ENCODE measurements around the gene FAF1. TPM values are rescaled to one million over a fixed set of nuclear protein-coding genes. Genes with fewer than 3 reads are reported as not detected.

The FAF1 gene
- total and polyA plus RNA-seq, 4 donors: 8.6 to 45.0 (median 18.2) TPM

- H3K27ac ChIP-seq (ENCODE audit: low read depth in 1 of 2, low read length in 2 of 2): no peak overlapping the region
- H3K9ac ChIP-seq (ENCODE audit: low read depth in 1 of 2, low read length in 2 of 2): no peak overlapping the region
- 98% methylated on average over 6 of the region's 6 CpGs for WGBS
- H3K9me3 ChIP-seq (ENCODE audit: control insufficient read depth in 4 of 4, low read length in 3 of 4): no peaks in the 10 kb centered on the region
- H3K36me3 ChIP-seq (ENCODE audit: control insufficient read depth in 4 of 4, insufficient read depth in 3 of 4, low read depth in 1 of 4, low read length in 3 of 4): no peaks in the 10 kb centered on the region
- H3K4me3 ChIP-seq (ENCODE audit: low read depth in 1 of 3, low read length in 3 of 3): no peak overlapping the region
- no peak for DNase-seq (ENCODE audit: low spot score)
- H3K27me3 ChIP-seq (ENCODE audit: control insufficient read depth in 4 of 4, insufficient read depth in 4 of 4, low read length in 3 of 4): no peaks in the 10 kb centered on the region
- no peaks in the 10 kb centered on the region for H3K4me1 ChIP-seq (ENCODE audit: control insufficient read depth in 4 of 4, insufficient read depth in 4 of 4, low read length in 3 of 4)
- TF ChIP-seq EGR1 (IDR thresholded peaks at IDR 0.05; ENCODE audit: low read depth in 2 of 2) (no peak), RAD21 (IDR thresholded peaks at IDR 0.05) (no peak), TAF1 (conservative IDR thresholded peaks at IDR 0.05) (no peak), NR2F2 (IDR thresholded peaks at IDR 0.05) (no peak), MAX (IDR thresholded peaks at IDR 0.05) (no peak), CTCF (IDR thresholded peaks at IDR 0.05; ENCODE audit: low read depth, low read length, missing input control) (no peak), FOXA1 (IDR thresholded peaks at IDR 0.05) (no peak), ATF3 (IDR thresholded peaks at IDR 0.05) (no peak), YY1 (IDR thresholded peaks at IDR 0.05) (no peak), HNF4G (IDR thresholded peaks at IDR 0.05) (no peak), ZBTB33 (IDR thresholded peaks at IDR 0.05) (no peak), GABPA (IDR thresholded peaks at IDR 0.05 in 1 of 2, conservative IDR thresholded peaks at IDR 0.05 in 1 of 2) (no peak)
These were observed 166.5 kb downstream of the FAF1 start for GRCh38 chr1:50793521-50793920.

GRCh38 chr1:50787266-50787665 is 172.8 kb downstream of the FAF1 start:
- Histone ChIP-seq H3K27me3 (ENCODE audit: control insufficient read depth in 4 of 4, insufficient read depth in 4 of 4, low read length in 3 of 4) (no peaks in the 10 kb centered on the region), H3K9ac (ENCODE audit: low read depth in 1 of 2, low read length in 2 of 2) (no peak overlapping the region), H3K36me3 (ENCODE audit: control insufficient read depth in 4 of 4, insufficient read depth in 3 of 4, low read depth in 1 of 4, low read length in 3 of 4) (peaks cover 0 to 7% (median 5%) of the 10 kb centered on the region in 4 donors), H3K4me1 (ENCODE audit: control insufficient read depth in 4 of 4, insufficient read depth in 4 of 4, low read length in 3 of 4) (no peaks in the 10 kb centered on the region), H3K9me3 (ENCODE audit: control insufficient read depth in 4 of 4, low read length in 3 of 4) (no peaks in the 10 kb centered on the region), H3K4me3 (ENCODE audit: low read depth in 1 of 3, low read length in 3 of 3) (no peak overlapping the region), H3K27ac (ENCODE audit: low read depth in 1 of 2, low read length in 2 of 2) (no peak overlapping the region)
- TF ChIP-seq SP1 (IDR thresholded peaks at IDR 0.05) (no peak), REST (IDR thresholded peaks at IDR 0.05) (no peak), ZBTB33 (IDR thresholded peaks at IDR 0.05) (no peak), RXRA (IDR thresholded peaks at IDR 0.05) (no peak), JUND (IDR thresholded peaks at IDR 0.05) (no peak), CTCF (IDR thresholded peaks at IDR 0.05; ENCODE audit: low read depth, low read length, missing input control) (no peak), RAD21 (IDR thresholded peaks at IDR 0.05) (no peak), GABPA (IDR thresholded peaks at IDR 0.05 in 1 of 2, conservative IDR thresholded peaks at IDR 0.05 in 1 of 2) (no peak), YY1 (IDR thresholded peaks at IDR 0.05) (no peak)
- DNase-seq (ENCODE audit: low spot score): no peak
- WGBS: 97% methylated on average over 3 of the region's 3 CpGs

All from liver (tissue), 9 donors.